Femur (tissue), 1 donor: ENCODE results near the gene LCORL.
"Not testable (repeated sequence)": the region's sequence is repeated elsewhere in the genome, so short reads cannot be mapped to it uniquely, and the experiment has no call there.

Experiments used
- DNase-seq: peaks from one replicate; pipeline ENCODE4 v3.0.0-alpha.2; 2017

Gene LCORL

DNA sequence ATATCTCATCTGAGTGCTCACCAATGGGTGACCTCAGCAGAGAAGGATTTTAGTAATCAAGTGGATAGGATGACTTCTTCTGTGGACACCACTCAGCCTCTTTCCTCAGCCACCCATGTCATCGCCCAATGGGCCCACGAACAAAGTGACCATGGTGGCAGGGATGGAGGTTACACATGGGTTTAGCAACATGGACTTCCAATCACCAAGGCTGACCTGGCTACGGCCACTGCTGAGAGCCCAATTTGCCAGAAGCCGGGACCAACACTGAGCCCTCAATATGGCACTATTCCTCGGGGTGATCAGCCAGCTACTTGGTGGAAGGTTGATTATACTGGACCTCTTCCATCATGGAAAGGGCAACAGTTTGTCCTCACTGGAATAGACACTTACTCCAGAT, 97.4 kb downstream of the LCORL start:
- no peak for DNase-seq

DNA sequence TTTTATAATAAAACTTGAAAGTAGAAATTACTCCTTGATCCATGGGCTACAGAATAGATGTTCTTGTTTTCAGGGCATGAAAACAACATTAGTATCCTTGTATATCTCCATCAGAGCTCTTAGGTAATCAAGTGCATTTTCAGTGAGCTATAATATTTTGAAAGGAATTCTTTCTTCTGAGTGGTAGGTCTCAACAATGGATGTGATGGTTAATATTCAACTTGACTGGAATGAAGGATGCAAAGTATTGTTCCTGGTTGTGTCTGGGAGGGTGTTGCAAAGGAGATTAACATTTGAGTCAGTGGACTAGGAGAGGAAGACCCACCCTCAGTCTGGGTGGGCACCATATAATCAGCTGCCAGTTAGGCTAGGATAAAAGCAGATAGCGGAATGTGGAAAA, 100.1 kb downstream of the LCORL start:
- no peak for DNase-seq

DNA sequence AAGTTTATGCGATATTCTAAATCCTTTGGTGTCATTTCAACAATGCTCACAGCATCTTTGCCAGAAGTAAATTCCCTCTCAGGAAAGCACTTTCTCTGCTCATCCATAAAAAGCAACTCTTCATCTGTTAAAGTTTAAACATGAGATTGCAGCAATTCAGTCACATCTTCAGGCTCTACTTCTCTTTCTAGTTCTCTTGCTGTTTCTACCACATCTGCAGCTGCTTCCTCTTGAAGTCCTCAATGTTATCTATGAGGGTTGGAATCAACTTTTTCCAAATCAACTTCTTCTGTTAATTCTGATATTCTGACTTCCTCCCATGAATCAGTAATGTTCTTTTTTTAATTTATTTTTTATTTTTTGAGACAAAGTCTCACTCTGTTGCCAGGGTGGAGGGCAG, 100.9 kb downstream of the LCORL start:
- DNase-seq, result no peak

- DNase-seq, result no peak
Observed at GRCh38 chr4:17915439-17915838, 106.1 kb downstream of the LCORL start.

GRCh38 chr4:17912011-17912410, 109.5 kb downstream of the LCORL start:
- DNase-seq, result no peak

DNA sequence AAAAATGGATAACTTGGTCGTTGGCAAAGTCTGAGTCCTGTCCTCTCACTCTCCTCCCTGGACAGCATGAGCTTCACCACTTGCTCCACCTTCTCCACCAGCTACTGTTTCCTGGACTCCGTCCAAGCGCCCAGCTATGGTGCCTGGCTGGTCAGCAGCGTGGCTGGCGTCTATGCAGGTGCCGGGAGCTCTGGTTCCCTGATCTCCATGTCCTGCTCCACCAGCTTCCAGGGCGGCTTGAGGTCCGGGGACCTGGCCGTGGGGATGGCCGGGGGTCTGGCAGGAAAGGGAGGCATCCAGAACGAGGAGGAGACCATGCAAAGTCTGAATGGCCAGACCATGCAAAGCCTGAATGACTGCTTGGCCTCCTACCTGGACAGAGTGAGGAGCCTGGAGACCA, 109.9 kb downstream of the LCORL start:
- DNase-seq, result no peak

GRCh38 chr4:17898553-17899055, 123.0 kb downstream of the LCORL start:
- no peak for DNase-seq

DNA sequence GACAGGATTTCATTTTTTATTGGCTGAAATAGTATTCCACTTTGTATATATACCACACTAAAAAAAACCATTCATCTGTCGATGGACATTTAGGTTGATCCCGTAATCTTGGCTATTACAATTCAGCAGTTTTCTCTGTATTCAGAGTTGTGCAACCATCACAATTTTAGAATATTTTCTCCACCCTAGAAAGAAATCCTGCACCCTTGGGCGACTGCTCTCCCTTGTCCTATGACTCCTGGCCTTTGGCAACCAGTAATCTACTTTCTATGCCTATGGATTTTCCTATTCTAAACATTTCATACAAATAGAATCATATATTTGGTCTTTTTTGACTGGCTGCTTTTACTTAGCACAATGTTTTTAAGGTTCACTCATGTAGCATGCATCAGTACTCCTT, 126.1 kb downstream of the LCORL start:
- no peak for DNase-seq

GRCh38 chr4:17894421-17894820, 127.1 kb downstream of the LCORL start:
- no peak for DNase-seq

- no peak for DNase-seq
Observed at GRCh38 chr4:17889692-17890091, 131.9 kb downstream of the LCORL start.

DNA sequence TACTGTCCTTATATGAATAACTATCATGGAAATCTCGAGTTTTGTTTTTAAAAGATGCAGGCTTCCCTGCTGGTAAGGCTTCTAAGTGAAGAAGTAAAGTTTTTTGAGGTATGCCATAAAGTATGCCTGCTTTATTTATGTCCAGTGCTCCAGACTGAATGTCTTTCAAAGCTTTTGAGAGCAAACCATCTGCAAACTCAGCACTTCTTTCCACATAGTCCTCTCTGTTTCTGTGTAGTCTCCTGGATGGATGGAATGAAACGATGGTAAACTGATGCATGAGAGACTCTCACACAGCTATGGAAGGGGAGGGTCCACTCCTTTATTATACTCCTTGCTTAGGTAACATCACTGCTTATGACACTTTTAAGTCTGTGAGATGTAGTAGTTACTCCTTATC, 137.0 kb downstream of the LCORL start:
- no peak for DNase-seq

GRCh38 chr4:17884063-17884462, 137.5 kb downstream of the LCORL start:
- no peak for DNase-seq

- DNase-seq, result no peak
Observed at GRCh38 chr4:17877661-17878060, 143.9 kb downstream of the LCORL start.

GRCh38 chr4:17876943-17877342, 144.6 kb downstream of the LCORL start:
- DNase-seq, result no peak

- no peak for DNase-seq
Observed at GRCh38 chr4:17875402-17876070, 146.0 kb downstream of the LCORL start.

GRCh38 chr4:17869327-17869726, 152.2 kb downstream of the LCORL start:
- DNase-seq, result no peak

DNA sequence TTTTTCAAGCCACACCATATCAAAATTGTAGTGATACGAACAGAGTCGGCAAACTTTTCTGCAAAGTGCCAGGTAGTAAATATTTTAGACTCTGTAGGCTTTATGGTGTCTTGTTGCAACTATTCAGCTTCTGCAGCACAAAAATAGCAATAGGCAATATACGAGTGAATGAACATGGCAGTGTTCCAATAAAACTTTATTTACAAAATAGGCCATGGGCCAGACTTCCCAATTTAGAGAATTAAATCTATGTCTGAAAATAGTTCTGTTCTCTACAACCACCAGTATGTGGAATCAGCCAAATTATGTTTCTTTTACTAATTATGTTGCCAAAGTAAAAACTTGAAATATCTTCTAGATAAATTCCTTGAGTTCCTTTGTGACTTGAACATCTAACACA, 154.3 kb downstream of the LCORL start:
- DNase-seq, result no peak

DNA sequence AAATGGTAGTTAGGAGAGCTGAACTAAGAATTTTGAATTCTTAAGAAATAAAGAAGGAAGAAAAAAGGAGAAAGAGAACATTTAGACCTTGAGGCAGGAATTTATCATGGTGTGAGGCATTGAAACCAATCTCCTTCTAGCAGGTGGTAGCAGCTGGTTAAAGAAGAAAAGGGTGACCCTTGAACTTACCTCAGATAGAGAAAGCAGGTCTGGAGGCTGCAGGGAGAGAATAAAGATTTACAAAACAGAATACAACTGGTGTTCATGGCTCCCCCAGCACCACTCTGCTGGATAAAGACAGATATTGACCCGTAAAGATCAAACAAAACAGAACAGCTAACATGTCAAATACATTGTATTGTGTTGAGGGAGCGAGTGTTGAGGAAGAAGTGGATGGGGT, 154.7 kb downstream of the LCORL start:
- no peak for DNase-seq

DNA sequence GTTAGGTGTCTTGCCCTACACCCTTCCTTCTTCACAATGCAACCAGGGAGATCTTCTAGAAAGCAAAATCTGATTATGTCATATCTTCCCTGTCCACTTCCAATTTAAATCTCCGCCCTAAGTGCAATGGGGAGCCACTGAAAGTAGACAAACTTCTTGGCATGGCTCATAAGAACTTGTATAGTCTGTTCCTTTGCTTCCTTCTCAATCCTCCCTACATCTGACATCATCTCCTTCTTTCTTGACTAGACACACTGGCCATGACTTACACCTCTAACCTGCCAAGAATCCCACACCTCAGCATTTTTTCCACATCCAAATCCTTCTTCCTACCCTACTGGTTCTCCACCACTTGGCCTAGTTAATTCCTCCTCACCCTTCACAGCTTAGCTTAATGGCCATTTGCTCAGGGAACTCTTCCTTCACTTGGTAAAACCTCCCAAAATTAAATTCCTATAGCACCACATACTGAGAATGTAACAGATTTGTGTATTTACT, 155.6 kb downstream of the LCORL start:
- DNase-seq, result no peak

DNA sequence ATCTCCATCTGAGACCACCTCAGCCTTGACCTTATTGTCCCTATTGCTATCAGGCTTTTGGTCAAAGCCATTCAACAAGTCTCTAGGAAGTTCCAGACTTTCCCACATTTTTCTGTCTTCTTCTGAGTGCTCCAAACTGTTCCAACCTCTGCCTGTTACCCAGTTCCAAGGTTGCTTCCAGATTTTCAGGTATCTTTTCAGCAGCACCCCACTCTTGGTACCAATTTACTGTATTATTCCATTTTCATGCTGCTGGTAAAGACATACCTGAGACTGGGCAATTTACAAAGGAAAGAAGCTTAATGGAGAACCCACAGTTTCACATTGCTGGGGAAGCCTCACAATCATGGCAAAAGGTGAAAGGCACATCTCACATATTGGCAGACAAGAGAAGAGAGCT, 159.6 kb downstream of the LCORL start:
- not testable (repeated sequence) for DNase-seq

DNA sequence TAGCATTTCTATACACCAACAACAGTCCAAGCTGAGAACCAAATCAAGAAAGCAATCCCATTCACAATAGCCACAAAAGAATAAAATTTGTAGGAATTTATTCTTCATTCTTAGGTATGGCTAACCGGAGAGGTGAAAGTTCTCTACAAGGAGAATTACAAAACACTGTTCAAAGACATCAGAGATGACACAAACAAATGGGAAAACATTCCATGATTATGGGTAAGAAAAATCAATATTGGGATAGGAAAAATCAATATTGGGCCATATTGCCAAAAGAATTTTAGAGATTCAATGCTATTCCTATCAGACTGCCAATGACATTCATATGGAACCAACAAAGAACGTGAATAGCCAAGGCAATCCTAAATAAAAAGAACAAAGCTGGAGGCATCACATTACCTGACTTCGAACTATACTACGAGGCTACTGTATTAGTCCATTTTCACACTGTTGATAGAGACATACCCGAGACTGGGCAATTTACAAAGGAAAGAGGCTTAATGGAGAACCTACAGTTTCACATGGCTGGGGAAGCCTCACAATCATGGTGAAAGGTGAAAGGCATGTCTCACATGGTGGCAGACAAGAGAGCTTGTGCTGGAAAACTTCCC, 161.7 kb downstream of the LCORL start:
- DNase-seq, result no peak

DNA sequence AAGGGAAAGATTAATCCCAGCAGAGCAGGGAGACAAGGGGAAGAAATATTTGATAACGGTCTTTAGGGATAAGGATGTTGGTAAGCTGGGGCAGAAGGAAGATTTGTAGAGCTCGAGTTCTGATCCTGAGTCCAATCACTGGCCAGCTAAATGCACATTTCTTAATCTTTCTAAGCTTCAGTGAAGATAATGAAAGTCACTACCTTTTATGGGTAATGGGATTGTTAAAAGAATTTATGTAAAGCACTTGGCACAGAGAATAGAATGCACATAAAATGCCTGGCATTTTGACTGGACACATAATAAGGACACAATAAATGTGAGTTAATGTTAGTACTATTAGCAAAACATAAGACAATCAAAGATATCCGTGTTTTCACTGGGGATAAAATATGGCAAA, 167.5 kb downstream of the LCORL start:
- no peak for DNase-seq

GRCh38 chr4:17851959-17852358, 169.6 kb downstream of the LCORL start:
- DNase-seq, result no peak

- DNase-seq, result not testable (repeated sequence)
Observed at GRCh38 chr4:17850295-17850694, 171.3 kb downstream of the LCORL start.

- DNase-seq, result no peak
Observed at GRCh38 chr4:17846266-17846665, 175.3 kb downstream of the LCORL start.
